ENCODE results near the gene PLEKHB1.

DNA sequence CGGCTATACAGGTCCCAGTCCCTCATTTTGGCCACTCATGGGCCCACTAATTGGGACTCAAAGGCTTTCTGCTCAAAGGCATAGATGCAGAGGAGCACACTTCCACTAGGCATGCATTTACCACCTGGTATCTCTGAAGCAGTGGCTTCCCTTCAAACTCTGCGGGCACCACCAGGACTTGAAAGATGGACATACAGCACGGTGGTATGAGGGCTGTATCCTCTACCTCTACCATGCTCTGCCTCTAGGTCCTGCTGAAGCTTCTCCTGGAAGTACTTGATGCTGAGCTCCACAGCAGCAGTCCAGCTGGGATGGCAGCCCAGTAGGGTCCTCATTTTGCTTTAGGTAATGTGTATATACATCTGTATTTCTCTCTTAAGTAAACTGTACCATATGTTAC is 64.6 kb downstream of the PLEKHB1 start:
- TF ChIP-seq POLR2A (IDR thresholded peaks at IDR 0.05): no peak
- TF ChIP-seq, protein P1, sequence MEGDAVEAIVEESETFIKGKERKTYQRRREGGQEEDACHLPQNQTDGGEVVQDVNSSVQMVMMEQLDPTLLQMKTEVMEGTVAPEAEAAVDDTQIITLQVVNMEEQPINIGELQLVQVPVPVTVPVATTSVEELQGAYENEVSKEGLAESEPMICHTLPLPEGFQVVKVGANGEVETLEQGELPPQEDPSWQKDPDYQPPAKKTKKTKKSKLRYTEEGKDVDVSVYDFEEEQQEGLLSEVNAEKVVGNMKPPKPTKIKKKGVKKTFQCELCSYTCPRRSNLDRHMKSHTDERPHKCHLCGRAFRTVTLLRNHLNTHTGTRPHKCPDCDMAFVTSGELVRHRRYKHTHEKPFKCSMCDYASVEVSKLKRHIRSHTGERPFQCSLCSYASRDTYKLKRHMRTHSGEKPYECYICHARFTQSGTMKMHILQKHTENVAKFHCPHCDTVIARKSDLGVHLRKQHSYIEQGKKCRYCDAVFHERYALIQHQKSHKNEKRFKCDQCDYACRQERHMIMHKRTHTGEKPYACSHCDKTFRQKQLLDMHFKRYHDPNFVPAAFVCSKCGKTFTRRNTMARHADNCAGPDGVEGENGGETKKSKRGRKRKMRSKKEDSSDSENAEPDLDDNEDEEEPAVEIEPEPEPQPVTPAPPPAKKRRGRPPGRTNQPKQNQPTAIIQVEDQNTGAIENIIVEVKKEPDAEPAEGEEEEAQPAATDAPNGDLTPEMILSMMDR (IDR thresholded peaks at IDR 0.05): no peak

Data from thyroid gland (tissue), 4 donors.